ENCODE measurements around the gene CNEP1R1.
A peak's percentile ranks its signal among the peaks of the same experiment; 100 is the strongest.

The CNEP1R1 gene

DNA sequence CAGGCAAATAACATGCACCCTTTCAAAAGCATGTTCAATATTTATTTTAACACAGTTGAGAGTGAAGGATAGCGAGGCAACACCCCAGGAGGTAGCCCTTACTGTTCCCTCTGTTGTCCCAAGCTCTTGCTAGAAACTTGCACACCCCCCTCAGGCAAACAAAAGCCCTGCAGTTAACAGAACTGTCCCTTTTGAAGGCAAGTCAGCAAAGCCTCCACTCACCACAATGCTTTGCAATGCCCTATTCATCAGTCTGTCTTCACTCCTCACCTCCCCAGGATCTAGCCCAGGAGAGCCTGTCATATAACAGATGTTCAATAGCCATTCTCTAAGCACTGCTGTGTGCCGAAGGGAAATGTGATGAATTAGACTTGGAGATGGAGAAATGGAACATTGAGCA, 3.5 kb upstream of the CNEP1R1 start:
- no peak for DNase-seq

DNA sequence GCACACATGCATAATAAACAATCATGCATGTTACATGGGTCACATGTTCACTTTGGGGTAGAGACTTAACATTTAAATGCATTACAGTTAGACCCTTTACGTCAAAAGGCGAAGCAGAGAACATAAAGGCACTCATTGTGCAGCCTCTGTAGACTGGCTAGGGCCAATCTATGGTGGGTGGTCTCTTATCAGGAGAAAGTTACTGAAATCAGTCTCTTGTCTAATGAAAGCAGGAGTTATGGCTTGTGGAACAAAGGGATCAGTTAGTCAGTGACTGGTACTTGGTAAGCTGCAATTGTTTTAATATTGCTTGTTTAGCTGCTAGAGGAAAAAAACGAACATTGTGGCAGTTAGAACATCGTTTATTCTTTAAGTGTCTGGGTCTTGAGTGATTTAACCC, 1.4 kb upstream of the CNEP1R1 start:
- no peak for DNase-seq

DNA sequence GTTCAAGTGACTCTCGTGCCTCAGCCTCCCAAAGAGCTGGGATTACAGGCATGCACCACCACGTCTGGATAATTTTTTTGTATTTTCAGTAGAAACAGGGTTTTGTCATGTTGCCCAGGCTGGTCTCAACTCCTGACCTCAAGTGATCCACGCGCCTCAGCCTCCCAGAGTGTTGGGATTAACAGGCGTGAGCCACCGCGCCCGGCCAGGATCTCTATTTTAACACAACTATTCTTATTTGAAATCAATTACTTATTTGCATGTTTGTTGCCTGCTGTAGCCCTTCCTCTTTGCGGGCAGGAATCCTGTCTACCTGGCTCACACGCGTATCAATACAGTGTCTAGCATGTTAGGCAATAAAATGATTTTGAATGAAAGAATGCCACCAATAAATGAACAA, 818 bp upstream of the CNEP1R1 start:
- DNase-seq = no peak

DNA sequence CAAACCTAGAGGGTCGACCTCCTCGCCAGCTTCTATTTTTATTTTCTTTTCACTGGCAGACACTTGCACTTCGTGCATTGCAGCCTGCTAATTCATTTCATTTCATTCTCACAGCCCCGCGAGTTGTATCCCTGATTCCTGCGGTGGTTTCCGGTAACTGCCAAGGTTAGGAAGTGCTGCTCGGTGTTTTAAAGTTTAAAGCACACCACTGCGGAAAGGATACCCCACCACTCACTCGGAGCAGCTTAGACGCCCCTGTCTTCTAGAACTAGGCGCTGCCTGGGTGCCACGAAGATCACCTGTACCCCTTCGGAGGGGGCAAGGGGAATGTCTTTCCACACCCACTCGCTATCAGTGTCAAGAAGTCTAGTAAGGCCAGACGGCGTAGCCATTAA, 509 bp downstream of the CNEP1R1 start:
- DNase-seq = peak; percentile 5 to 21

DNA sequence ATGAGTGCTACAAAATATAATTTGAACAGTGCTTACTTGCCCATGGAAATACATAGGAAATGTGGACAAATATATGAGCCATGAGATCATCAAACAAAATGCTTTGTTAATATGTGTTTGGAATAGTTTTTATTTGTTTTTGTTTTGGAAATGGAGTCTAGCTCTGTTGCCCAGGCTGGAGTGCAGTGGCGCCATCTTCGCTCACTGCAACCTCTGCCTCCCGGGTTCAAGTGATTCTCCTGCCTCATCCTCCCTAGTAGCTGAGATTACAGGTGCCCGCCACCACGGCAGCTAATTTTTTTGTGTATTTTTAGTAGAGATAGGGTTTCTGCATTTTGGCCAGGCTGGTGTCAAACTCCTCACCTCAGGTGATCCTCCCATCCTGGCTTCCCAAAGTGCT, 2.8 kb downstream of the CNEP1R1 start:
- no peak for DNase-seq

DNA sequence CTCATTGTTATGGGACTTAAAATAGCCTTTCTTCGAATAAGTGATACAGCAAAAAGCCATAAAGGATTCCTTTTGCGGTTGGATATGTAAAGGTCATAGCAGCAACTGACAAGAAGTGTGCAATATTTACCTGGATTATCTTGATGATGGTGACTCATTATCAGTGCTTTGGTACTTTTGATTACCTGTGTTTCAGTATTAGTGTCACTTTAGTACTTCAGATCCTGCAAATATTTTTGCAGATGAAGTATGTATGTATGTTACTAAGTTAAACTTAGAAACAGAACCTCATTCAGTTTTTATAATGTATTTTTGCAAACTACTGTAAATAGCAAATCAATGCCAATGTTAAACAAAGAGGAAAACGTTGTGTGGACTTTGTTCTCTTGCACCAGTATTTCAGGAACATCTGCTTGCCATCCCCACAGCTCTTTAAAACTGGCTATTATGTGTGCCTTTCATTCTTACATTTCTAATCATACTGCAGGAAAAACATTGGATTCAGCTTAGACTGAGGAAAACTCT, 10.5 kb downstream of the CNEP1R1 start:
- no peak for DNase-seq

DNA sequence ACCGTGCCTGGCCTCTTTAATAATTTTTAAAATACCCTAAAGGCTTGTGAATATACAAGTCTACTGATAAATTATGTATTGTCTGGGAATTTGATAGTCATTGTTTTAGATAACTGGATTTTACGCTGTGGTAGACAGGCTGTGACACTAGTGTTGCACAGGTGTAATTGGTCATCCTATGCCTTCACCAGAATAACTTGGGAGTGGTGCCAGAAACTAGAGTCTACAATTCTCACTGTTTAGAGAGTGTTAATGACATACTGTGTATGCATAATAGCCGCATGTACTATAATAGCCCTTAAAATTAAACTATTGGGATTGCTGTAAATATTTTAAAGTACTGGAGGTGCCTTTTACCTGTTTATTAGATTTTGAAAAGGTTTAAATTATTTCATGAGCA, 11.4 kb downstream of the CNEP1R1 start:
- no peak for DNase-seq

DNA sequence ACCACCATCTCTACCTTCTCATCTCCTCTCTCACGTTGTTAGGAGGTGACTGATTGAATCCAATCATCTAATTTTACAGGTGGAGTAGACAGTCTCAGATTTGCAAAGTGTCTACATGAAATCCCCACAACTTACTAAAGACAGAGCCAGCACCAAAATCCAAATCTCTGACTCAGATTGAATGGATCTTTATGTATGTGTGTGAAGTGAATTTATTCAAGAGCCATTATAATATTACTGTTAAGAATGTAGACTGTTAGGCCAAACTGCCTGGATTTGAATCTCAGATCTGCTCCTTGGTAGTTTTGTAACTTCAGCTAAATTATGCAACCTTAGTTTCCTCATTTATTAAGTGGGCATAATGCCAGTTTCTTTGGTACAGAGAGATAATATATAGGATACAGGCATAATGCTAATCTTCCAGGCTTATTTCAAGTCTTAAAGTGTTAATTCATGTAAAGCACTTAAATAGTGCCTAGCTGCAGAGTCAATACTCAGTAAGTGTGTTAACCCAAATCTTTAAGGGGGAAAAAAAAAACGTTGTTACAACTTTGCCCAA, 12.7 kb downstream of the CNEP1R1 start:
- no peak for DNase-seq

DNA sequence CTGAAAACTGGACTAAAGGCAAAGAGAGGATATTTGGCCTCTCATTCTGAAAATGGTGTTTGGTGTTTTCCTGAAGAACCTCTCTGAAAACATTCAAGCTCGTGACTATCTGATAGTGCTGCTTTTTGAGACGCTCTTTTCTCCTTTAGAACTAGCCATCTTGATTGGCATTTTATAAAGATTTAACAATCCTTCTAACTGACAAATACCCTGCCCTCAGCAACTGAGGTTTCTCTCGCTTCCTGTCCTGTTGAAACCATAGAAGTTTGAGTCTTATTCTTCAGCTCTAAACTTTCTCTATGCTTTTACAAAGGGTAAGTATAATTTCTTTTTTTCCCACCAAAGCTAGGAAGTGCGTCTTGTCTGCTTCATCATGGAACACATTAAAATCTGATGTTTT, 13.3 kb downstream of the CNEP1R1 start:
- no peak for DNase-seq

DNA sequence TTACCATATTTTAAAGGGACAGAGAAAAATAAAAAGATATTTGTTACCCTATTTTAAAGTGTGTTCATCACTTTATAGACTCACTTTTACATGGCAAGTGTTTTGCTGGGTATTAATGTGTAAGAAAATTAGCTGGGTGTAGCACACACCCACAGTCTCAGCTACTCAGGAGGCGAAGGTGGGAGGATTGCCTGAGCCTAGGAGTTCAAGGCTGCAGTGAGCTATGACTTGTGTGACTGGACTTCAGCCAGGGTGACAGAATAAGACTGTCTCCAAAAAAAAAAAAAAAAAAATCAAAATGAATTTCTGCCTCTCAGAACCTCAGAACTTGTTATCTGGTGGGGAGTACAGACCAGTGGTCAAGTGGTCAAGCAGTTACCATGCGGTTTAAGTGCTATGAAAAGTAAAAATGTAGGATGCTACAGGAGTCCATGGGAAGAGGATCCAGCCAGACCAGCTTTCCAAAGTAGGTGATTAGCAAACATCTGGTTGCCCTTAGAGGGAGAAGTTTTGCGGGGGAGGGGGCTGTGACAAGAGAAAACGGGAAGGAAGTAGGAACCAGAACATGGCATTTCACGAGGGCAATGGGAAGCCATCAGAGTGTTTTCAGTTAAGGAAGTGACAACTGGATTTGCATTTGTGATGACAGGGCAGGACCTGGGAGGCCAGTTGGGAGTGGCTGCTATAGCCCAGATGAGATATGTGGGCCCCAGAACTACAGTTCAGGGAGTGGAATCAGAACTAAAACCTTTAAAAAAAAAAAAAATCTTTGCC, 13.9 kb downstream of the CNEP1R1 start:
- DNase-seq = no peak

DNA sequence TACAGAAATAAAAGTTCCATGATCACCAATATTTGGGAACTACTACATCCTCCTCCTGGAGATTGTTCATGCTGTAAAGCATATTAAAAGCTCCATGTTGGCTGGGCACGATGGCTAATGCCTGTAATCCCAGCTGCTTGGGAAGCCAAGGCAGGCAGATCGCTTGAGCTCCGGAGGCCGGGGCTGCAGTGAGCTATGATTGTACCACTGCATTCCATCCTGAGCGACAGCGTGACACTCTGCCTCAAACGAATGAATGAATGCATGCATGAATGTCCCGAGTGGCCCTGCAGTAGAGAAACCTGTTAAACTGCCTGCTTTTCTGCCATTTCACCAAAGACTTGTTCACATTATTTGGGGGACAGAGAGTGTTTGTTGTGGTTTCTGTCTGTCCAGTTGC, 15.0 kb downstream of the CNEP1R1 start:
- DNase-seq = no peak

DNA sequence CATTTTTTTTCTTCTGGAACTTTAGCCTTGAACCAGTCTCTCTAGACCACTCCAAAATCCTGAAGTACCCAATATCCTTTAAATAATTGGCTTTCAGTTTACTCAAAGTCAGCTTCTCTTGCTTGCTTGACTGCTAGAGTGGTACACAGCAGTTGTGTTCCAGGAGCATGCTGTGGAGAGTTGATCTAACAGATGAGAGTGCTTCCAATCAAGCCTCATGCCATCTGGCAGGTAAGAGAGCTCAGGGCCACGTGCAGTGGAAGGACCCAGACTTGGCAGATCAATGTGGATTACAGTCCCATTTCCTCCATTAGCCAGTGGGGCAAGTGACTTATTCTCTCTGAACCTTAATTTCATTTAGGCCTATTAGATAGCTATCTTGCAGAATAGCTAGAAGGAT, 15.7 kb downstream of the CNEP1R1 start:
- no peak for DNase-seq

DNA sequence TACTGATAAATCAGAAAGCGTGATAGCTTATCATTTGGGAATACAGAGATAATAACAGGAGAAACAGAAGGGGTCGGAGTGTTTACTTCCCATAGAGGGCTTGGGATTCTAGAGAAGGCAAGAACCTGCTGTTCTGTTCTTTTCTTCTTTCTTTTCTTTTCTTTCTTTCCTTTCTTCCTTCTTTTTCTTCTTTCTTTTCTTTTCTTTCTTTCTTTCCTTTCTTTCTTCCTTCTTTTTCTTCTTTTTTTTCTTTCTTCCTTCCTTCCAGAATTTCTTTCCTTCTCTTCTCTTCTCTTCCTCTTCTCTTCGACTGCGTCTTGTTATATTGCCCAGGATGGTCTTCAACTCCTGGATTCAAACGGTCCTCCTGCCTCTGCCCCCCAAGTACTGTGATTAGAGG, 18.3 kb downstream of the CNEP1R1 start:
- DNase-seq = no peak

DNA sequence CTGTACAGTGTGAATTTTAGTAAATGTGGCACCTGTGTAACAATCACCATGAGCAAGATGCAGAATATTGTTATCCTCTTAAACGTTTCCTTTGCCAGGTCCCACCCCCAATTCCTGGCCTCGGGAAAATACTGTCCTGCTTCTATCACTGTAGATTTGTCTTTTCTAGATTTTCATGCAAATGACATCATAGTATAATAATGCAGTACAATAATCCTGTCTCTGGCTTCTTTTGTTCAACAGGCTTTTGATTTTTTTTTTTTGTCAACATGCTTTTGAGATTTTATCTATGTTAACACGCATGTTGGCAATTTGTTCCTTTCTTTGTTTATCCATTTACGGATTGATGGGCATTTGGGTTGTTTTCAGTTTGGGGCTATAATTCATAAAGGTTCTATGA, 20.4 kb downstream of the CNEP1R1 start:
- DNase-seq = no peak

DNA sequence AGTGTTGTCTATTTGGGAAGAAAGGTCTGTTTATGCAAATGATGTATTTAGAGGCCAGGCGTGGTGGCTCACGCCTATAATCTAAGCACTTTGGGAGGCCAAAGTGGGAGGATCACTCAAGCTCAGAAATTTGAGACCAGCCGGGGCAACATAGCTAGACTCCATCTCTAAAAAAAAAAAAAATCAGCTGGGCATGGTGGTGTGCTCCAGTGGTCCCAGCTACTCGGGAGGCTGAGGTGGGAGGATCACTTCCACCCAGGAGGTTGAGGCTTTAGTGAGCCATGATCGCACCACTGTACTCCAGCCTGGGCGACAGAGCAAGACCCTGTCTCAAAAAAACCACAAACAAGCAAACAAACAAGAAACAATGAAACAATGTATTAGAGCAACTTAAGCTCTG, 21.8 kb downstream of the CNEP1R1 start:
- no peak for DNase-seq

DNA sequence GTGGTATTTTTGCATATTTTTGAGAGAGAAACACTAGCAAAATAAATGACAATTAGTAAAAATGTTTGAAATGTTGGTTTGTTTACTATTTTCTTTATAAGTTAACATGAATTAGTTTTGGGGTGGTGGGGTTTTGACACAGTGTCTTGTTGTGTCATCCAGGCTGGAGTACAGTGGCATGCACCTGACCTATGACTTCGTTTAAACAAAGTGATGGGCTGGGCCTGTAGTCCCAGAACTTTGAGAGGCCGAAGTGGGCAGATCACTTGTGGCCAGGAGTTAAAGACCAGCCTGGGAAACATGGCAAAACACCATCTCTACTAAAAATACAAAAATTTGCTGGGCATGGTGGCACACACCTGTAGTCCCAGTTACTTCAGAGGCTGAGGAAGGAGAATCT, 22.8 kb downstream of the CNEP1R1 start:
- DNase-seq = no peak

DNA sequence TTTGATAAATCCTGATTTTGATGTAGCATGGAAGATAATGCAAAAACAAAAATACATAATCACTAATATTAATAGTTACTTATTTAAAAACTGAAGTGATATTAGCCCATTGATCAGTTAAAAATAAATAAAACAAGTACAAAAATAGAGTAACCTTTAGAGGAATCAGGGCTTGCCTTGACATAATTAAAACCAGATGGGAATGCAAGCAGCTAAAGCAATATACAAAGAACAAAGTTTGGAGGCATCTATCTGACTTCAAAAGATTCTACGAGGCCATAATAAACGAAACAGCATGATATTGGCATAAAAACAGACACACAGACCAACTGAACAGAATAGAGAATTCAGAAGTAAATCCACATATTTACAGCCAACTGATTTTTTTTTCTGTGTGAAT, 25.8 kb downstream of the CNEP1R1 start:
- DNase-seq = no peak

DNA sequence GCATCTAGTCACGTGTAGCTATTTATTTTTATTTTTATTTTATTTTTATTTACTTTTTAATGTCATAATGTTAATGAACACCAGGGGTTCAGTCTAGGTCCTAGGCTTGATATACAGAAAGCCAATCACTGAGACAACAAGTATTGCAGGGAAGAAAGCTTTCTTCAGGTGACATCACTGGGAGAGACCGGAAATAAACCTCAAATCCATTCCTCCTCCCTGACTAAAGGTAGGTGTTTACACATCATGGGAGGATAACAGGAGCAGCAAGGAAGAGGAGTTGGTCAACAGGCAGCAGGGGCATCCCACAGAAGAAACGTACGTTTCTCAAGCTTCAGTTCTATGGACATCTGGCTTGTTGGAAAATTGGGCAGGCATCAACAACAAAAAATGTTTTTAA, 31.2 kb downstream of the CNEP1R1 start:
- no peak for DNase-seq

DNA sequence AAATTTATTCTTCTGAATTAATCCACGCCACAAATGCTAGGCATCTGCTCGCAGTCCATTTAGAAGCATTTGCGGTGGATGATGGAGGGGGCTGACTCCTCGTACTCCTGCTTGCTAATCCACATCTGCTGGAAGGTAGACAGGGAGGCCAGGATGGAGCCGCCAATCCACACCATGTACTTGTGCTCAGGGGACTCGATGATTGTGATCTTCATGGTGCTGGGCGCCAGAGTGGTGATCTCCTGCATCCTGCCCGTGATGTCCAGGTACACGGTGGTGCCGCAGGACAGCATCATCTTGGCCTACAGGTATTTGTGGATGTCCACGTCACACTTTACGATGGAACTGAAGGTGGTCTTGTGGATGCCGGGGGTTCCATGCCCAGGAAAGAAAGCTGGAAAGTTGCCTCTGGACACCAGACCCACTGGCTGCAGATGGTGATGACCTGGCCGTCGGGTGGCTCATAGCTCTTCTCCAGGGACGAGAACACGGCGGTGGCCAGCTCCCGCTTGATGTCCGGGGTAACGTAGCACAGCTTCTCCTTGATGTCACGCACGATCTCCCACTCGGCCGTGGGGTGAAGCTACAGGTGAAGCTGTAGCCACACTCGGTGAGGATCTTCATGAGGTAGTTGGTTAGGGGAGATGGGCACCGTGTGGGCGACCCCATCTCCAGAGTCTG, 33.2 kb downstream of the CNEP1R1 start:
- DNase-seq = no peak

DNA sequence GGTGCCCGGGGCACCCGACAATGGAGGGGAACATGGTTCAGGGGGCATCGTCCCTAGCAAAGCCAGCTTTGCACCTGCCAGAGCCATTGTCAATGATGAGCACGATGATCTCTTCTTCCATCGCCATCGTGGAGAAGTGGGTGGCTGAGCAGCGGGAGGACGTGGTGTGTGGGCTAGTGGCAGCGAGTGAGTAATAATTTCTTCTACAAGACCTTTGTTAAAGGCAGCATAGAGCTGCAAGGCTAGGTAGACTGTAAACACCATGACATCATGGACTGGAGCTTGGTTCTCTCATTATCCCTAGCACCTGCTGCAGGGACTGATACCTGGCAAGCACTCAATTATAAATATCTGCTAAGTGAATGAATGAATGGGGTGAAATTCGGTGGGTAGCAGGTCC, 34.1 kb downstream of the CNEP1R1 start:
- DNase-seq = no peak

DNA sequence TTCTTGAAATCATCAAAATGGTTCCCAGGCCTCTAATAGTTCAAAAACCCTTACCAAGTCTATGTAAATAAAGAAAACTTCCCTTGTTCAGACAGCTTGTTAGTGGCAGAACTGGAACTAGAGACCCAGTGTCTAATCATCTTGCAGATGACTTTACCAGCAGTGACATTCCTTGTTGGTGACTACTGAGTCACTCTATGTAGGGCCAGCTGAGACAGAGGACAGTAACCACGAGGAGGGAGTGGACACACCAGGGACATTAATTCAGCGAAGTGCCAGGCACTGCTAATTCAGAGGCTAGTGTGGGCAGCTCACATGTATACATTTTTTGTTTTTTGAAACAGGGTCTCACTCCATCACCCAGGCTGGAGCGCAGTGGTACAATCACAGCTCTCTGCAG, 34.6 kb downstream of the CNEP1R1 start:
- DNase-seq = no peak

DNA sequence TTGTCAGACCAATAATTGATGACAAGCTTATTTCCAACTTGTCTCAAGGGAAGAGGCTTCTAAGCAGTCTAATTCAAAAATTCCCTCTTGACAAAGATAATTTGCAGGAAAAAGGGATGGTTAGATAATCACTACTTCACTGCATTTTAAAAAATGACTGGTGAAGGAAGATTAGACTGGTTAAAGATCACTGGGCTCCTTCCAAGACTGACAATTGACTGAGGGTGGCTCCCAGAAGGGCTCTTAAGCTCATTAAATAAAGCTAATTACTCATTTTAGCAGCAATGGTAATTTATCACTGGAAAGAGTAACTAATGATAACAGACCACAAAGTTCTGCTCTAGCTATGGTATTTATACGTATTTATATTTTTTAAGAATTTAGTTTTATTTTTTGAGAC, 36.3 kb downstream of the CNEP1R1 start:
- no peak for DNase-seq

DNA sequence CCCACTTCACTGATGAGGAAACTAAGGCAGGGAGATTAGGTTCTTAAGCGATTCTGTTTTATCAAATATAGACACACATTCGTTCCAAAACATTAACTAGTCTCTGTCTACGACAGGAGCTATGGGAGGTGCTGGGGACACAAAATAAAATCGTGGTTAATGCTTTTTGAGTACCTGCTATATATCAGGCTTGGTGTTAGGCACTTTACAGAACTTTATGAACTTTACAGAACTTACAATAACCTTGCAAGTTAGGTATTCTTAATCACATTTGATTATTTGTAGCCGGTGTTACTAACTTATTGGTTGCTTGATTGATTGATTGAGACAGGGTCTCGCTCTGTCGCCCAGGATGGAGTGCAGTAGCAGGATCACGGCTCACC, 40.2 kb downstream of the CNEP1R1 start:
- DNase-seq = no peak

All from stimulated activated CD4-positive, alpha-beta T cell treated with anti-CD3 and anti-CD28 coated beads, Interleukin-4, amount 100 ng/mL, for 4 hours (primary cell).